ENCODE measurements around the gene SPC24. TPM values are rescaled to one million over a fixed set of nuclear protein-coding genes. Genes with fewer than 3 reads are reported as not detected.
A peak's percentile ranks its signal among the peaks of the same experiment; 100 is the strongest.
"Not testable (repeated sequence)": the region's sequence is repeated elsewhere in the genome, so short reads cannot be mapped to it uniquely, and the experiment has no call there.

SPC24 gene
- total RNA-seq, 1 experiment from 2014 or later, result 54.7 TPM

DNA sequence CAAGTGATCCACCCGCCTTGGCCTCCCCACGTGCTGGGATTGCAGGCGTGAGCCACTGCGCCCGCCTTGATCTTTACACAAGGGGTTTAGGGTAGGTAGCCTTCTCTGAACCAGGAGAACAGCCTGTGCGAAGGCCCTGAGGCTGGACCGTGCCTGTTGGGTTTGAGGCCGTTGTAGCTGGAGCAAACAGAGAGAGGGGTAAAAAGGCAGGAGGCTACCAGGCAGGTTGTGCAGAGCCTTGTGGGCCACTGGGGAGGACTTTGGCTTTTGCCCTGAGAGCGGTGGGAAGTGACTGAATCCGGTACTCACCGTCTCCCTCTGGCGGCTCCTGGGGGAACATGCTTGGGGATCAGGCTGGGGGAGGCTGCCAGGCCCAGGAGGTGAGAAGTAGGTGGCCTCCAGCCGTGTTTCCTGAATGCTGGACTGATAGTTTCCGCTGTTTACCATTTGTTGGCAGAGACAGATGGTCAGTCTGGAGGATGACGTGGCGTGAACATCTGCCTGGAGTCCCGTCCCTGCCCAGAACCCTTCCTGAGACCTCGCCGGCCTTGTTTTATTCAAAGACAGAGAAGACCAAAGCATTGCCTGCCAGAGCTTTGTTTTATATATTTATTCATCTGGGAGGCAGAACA is 24.6 kb downstream of the SPC24 start:
- peak; percentile 79 for DNase-seq (ENCODE audit: low read depth)

DNA sequence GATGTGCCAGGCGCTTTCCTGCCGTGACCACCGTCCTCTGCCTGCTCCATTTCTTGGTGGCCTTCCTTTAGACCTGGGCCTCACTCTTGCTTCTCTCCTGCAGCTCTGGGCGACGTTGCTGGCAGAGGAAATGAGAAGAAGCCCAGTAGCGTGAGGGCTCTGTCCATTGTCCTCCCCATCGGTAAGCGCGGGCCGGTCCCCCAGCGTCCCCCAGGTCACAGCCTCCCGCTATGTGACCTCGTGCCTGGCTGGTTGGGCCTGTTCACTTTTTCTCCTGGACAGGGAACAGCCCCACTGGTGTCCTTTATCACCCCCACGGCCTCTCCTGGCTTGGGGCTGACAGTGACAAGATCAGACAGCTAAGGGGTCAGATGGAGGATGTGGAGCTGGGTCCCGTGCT is 27.7 kb downstream of the SPC24 start:
- no peak for DNase-seq (ENCODE audit: low read depth)

DNA sequence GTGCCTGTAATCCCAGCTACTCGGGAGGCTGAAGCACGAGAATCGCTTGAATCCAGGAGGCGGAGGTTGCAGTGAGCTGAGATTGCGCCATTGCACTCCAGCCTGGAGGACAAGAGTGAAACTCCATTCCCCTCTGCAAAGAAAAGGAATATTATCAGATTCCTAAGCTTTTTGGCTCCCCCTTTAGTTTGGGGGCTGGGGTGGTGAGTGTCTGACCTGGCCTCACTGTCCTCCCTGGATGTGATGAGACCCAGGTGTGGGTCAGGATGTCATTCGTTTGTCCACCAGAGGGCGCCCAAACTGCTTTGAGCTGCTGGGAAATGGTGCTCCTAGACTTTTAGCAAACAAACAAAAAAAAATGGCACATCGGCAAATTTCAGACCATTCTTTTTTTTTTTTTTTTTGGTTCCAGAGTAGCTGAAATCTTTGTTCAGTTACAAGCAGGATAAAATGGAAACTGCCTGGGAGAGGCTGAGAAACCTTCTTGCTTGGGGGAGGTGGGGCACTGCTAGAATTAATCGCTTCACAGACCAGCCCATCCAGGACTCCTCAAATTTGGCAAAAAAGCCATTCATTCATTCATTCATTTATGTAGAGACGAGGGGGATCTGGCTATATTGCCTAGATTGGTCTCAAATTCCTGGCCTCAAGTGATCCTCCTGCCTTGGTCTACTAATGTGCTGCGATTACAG is 29.4 kb downstream of the SPC24 start:
- DNase-seq (ENCODE audit: low read depth), result peak; percentile 74

DNA sequence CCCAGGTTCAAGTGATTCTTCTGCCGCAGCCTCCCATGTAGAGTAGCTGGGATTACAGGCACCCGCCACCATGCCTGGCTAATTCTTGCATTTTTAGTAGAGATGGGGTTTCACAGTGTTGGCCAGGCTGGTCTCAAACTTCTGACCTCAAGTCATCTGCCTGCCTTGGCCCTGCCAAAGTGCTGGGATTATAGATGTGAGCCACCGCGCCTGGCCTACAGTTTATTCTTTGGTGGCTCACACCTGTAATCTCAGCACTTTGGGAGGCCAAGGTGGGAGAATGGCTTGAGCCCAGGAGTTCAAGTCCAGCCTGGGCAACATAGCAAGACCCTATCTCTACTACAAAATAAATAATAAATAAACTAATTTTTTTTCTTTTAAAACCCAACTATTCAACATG is 31.4 kb downstream of the SPC24 start:
- not testable (repeated sequence) for DNase-seq (ENCODE audit: low read depth)

DNA sequence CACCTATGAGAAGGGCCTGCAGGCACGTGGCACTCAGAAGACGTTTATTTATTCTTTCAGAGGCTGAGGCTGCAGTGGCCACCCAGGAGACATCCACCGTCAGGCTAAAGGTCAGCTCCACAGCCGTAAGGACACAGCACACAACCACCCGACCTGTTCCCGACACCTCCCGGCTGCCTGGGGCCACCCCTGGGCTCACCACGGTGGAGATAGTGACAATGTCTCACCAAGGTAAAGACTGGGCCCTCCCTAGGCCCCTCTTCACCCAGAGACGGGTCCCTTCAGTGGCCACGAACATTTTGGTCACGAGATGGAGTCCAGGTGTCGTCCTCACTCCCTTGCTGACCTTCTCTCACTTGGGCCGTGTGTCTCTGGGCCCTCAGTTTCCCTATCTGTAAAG is 32.5 kb downstream of the SPC24 start:
- DNase-seq (ENCODE audit: low read depth), result no peak

DNA sequence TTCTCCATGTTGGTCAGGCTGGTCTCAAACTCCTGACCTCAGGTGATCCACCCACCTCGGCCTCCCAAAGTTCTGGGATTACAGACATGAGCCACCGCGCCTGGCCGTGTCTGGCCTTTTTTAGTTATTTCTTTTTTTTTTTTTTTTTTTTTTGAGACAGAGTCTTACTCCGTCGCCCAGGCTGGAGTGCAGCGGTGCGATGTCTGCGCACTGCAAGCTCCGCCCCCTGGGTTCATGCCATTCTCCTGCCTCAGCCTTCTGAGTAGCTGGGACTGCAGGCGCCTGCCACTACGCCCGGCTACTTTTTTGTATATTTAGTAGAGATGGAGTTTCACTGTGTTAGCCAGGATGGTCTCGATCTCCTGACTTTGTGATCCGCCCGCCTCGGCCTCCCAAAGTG is 33.6 kb downstream of the SPC24 start:
- not testable (repeated sequence) for DNase-seq (ENCODE audit: low read depth)

DNA sequence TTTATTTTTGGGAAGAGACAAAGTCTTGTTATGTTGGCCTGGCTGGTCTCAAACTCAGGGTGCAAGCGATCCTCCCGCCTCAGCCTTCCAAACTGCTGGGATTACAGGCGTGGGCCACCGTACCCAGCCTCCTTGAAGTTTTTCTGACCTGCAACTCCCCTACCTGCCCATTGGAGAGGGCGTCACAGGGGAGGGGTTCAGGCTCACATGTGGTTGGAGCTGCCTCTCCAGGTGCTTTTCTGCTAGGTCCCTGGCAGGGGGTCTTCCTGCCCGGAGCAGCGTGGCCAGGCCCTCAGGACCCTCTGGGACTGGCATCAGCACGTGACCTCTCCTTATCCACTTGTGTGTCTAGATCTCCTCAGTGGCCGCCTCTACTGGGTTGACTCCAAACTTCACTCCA is 39.1 kb downstream of the SPC24 start:
- DNase-seq (ENCODE audit: low read depth), result no peak

DNA sequence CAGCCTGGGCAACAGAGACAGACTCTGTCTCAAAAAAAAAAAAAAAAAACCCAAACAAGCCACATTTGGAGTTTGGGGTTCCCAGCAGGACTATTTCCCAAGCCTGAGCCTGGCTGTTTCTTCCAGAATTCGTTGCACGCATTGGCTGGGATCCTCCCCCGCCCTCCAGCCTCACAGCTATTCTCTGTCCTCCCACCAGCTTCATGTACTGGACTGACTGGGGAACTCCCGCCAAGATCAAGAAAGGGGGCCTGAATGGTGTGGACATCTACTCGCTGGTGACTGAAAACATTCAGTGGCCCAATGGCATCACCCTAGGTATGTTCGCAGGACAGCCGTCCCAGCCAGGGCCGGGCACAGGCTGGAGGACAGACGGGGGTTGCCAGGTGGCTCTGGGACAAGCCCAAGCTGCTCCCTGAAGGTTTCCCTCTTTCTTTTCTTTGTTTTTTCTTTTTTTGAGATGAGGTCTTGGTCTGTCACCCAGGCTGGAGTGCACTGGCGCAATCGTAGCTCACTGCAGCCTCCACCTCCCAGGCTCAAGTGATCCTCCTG is 39.6 kb downstream of the SPC24 start:
- DNase-seq (ENCODE audit: low read depth), result no peak

DNA sequence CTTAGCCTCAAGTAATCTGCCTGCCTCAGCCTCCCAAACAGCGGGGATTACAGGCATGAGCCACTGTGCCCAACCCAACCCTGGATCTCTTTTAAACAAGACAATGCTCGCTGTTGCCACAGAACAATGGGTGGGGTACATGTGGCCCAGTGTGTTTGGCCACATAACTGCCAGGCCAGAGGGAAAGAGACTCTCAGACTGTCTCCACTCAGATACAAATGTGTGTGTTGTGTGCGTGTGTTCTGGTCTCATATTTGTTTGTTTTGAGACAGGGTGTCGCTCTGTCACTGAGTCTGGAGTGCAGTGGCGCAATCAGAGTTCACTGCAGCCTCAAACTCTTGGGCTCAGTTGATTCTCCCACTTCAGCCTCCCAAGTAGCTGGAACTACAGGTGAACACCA is 40.5 kb downstream of the SPC24 start:
- no peak for DNase-seq (ENCODE audit: low read depth)

DNA sequence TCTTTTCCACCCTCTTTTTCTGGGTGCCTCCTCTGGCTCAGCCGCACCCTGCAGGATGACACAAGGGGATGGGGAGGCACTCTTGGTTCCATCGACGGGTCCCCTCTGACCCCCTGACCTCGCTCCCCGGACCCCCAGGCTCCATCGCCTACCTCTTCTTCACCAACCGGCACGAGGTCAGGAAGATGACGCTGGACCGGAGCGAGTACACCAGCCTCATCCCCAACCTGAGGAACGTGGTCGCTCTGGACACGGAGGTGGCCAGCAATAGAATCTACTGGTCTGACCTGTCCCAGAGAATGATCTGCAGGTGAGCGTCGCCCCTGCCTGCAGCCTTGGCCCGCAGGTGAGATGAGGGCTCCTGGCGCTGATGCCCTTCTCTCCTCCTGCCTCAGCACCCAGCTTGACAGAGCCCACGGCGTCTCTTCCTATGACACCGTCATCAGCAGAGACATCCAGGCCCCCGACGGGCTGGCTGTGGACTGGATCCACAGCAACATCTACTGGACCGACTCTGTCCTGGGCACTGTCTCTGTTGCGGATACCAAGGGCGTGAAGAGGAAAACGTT is 42.4 kb downstream of the SPC24 start:
- no peak for DNase-seq (ENCODE audit: low read depth)

DNA sequence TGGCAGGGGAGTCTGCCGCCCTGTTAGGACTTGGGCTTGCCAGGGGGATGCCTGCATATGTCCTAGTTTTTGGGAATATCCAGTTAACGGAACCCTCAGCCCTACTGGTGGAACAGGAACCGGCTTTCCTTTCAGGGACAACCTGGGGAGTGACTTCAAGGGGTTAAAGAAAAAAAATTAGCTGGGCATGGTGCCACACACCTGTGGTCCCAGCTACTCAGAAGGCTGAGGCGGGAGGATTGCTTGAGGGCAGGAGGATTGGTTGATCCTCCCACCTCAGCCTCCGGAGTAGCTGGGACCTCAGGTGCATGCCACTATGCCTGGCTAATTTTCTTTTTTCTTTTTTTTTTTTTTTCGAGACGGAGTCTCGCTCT is 43.8 kb downstream of the SPC24 start:
- DNase-seq (ENCODE audit: low read depth), result no peak

DNA sequence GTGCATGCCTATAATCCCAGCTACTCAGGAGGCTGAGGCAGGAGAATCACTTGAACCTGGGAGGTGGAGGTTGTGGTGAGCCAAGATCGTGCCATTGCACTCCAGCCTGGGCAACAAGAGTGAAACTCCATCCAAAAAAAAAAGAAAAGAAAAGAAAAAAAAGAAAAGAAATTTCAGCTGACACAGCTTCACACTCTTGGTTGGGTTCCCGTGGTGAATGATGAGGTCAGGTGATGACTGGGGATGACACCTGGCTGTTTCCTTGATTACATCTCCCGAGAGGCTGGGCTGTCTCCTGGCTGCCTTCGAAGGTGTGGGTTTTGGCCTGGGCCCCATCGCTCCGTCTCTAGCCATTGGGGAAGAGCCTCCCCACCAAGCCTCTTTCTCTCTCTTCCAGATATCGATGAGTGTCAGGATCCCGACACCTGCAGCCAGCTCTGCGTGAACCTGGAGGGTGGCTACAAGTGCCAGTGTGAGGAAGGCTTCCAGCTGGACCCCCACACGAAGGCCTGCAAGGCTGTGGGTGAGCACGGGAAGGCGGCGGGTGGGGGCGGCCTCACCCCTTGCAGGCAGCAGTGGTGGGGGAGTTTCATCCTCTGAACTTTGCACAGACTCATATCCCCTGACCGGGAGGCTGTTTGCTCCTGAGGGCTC is 44.3 kb downstream of the SPC24 start:
- no peak for DNase-seq (ENCODE audit: low read depth)

DNA sequence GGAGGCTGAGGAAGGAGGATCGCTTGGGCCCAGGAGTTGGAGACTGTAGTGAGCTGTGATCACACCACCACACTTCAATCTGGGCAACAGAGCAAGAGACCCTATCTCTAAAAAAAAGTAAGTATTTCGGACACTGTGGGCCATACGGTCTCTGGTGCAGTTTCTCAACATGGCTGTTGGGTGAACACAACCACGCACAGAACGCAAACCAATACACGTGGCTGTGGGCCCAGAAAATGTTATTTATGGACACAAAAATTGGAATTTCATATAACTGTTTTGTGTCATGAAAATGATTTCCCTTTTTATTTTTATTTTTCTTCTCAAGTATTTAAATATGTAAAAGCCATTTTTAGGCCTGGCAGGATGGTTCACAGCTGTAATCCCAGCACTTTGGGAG is 46.8 kb downstream of the SPC24 start:
- no peak for DNase-seq (ENCODE audit: low read depth)

DNA sequence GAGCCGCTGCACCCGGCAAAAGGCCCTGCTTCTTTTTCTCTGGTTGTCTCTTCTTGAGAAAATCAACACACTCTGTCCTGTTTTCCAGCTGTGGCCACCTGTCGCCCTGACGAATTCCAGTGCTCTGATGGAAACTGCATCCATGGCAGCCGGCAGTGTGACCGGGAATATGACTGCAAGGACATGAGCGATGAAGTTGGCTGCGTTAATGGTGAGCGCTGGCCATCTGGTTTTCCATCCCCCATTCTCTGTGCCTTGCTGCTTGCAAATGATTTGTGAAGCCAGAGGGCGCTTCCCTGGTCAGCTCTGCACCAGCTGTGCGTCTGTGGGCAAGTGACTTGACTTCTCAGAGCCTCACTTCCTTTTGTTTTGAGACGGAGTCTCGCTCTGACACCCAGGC is 49.1 kb downstream of the SPC24 start:
- no peak for DNase-seq (ENCODE audit: low read depth)

DNA sequence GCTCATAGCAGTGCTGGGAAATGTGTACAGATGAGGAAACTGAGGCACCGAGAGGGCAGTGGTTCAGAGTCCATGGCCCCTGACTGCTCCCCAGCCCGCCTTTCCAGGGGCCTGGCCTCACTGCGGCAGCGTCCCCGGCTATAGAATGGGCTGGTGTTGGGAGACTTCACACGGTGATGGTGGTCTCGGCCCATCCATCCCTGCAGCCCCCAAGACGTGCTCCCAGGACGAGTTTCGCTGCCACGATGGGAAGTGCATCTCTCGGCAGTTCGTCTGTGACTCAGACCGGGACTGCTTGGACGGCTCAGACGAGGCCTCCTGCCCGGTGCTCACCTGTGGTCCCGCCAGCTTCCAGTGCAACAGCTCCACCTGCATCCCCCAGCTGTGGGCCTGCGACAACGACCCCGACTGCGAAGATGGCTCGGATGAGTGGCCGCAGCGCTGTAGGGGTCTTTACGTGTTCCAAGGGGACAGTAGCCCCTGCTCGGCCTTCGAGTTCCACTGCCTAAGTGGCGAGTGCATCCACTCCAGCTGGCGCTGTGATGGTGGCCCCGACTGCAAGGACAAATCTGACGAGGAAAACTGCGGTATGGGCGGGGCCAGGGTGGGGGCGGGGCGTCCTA is 50.5 kb downstream of the SPC24 start:
- DNase-seq (ENCODE audit: low read depth), result no peak

DNA sequence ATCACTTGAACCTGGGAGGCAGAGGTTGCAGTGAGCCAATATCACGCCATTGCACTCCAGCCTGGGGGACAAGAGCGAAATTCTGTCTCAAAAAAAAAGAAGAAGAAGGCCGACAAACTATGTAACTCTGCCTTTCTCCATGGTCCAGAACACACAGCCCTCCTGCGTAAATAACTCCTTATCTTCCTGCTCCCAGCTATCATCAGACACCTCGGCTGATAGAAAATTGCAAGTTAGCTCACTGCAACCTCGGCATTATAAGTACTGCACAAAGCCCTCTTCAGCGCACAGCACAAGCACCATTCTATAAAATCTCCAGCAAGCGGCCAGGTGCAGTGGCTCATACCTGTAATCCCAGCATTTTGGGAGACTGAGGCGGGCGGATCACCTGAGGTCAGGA is 51.9 kb downstream of the SPC24 start:
- not testable (repeated sequence) for DNase-seq (ENCODE audit: low read depth)

DNA sequence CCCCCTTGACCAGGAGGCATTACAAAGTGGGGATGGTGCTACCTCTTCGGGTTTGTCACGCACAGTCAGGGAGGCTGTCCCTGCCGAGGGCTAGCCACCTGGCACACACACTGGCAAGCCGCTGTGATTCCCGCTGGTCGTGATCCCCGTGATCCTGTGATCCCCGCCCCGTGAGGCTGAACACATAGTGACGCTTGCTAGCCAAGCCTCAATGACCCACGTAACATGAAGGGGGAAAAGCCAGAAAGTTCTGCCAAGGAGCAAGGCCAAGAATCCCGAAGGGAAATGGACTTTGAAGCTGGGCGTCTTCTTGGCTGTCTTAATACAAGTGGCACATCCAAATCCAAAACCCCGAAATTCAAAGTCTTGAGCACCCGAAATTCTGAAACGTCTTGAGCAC is 52.6 kb downstream of the SPC24 start:
- no peak for DNase-seq (ENCODE audit: low read depth)

DNA sequence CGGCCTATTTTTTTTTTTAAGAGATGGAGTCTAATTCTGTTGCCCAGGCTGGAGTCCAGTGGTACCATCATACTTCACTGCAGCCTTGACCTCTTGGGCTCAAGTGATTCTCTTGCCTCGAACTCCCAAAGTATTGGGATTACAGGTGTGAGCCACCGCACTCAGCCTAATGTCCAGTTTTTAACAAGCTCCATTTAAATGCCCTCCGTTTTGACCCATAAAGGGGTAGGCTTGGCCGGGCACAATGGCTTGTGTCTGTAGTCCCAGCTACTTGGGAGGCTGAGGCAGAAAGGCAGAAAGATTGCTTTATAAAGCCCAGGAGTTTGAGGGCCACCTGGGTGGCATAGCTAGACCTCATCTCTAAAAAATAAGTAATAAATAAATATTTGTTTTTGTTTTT is 54.5 kb downstream of the SPC24 start:
- no peak for DNase-seq (ENCODE audit: low read depth)

DNA sequence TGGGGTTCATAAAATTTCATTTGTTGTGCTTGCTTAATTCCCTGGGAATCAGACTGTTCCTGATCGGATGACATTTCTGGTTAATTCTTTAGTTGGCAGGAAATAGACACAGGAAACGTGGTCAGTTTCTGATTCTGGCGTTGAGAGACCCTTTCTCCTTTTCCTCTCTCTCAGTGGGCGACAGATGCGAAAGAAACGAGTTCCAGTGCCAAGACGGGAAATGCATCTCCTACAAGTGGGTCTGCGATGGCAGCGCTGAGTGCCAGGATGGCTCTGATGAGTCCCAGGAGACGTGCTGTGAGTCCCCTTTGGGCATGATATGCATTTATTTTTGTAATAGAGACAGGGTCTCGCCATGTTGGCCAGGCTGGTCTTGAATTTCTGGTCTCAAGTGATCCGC is 55.5 kb downstream of the SPC24 start:
- no peak for DNase-seq (ENCODE audit: low read depth)

DNA sequence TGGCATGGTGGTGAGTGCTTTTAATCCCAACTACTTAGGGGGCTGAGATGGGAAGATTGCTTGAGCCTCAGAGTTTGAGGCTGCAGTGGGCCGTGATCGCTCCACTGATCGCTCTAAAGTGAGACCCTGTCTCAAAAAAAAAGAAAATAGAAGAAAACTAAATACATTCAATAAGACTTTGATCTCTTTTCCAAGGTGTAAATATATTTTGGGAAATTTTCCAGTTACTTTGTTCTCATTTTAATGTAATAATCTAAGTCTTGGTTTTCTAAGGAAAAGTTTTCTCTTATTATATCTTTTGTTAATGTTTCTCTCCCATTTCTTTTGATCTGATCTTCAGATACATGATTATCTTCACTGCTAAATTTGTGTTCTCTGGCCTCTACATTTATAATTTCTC is 56.7 kb downstream of the SPC24 start:
- no peak for DNase-seq (ENCODE audit: low read depth)

DNA sequence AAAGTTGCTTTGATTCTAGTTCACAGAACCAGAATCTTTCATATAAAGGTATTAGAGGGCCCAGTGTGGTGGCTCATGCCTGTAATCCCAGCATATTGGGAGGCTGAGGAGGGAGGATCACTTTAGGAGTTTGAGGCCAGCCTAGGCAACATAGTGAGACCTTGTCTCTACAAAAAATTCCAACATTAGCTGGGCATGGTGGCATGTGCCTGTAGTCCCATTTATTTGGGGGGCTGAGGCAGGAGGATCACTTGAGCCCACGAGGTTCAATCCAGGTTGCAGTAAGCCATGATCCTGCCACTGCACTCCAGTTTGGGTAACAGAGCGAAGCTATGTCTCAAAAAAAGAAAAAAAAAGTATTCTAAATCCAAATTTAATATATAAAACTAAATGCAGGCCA is 57.3 kb downstream of the SPC24 start:
- no peak for DNase-seq (ENCODE audit: low read depth)

DNA sequence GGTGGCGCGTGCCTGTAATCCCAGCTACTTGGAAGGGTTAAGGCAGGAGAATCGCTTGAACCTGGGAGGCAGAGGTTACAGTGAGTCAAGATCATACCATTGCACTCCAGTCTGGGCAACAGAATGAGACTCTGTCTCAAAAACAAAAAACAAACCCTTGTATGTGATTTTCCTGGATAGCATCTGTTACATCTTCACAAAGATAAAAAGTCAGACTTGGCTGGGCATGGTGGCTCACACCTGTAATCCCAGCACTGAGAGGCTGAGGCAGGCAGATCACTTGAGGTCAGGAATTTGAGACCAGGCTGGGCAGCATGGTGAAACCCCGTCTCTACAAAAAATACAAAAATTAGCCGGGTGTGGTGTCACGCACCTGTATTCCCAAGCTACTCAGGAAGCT is 58.2 kb downstream of the SPC24 start:
- DNase-seq (ENCODE audit: low read depth), result not testable (repeated sequence)

Data from Daoy (cell line).